GM06990 (cell line): ENCODE data around the gene SMIM20.
A peak's percentile ranks its signal among the peaks of the same experiment; 100 is the strongest.

Experiments used
- DNase-seq: peaks from one replicate; pipeline ENCODE4 v3.0.0-alpha.2; 2011; ENCODE audit not compliant: insufficient read length; ENCODE audit errors: extremely low read depth
- H3K27me3 ChIP-seq: replicated peaks from 2 replicates; pipeline ENCODE4 v1.6.0; 2011; ENCODE audit warnings: low read length; ENCODE audit not compliant: control insufficient read depth, insufficient read depth
- H3K36me3 ChIP-seq: 2 replicates; pipeline ENCODE4 v1.5.1; 2011; ENCODE audit warnings: low read length; ENCODE audit not compliant: control insufficient read depth, insufficient read depth
- H3K4me3 ChIP-seq: replicated peaks from 2 replicates; pipeline ENCODE4 v1.5.1; 2011; ENCODE audit warnings: low read depth, mild to moderate bottlenecking, control low read depth, low read length
- CTCF ChIP-seq: IDR thresholded peaks from 2 replicates; pipeline ENCODE4 v1.5.1; 2011; ENCODE audit warnings: low read length, control low read depth, mild to moderate bottlenecking, inconsistent platforms; ENCODE audit not compliant: insufficient read depth, poor library complexity, severe bottlenecking

Gene SMIM20

GRCh38 chr4:25873632-25874129 is 40.3 kb upstream of the SMIM20 start:
- H3K27me3 ChIP-seq = no peaks in the 10 kb centered on the region
- DNase-seq = no peak
- no peak overlapping the region for H3K4me3 ChIP-seq
- no peak for TF ChIP-seq CTCF
- no peaks in the 10 kb centered on the region for H3K36me3 ChIP-seq

DNA sequence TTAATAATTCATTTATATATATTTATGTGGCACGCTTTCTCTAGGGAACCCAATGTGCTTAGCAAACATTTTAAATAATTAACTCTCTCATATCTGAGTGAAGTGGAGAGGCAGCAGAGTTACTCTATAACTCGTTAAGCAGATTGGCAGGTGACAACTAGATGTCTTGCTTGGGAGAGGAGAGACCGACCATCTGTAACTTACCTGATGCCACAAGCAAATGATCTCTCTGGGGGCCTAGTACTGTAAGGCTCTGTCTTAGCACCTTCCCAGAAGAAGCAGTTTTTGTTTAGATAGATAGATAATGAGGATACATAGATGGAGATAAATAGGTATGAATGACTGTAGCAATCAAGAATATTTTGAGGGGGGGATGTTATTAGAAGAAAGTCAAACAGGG is 39.4 kb upstream of the SMIM20 start:
- no peak overlapping the region for H3K4me3 ChIP-seq
- DNase-seq = no peak

GRCh38 chr4:25875281-25875745 is 38.7 kb upstream of the SMIM20 start:
- DNase-seq = peak; percentile 77
- Histone ChIP-seq H3K27me3 (no peaks in the 10 kb centered on the region), H3K36me3 (no peaks in the 10 kb centered on the region), H3K4me3 (no peak overlapping the region)
- TF ChIP-seq CTCF = no peak

More for the DNA sequence above, 39.4 kb upstream of the SMIM20 start:
- Histone ChIP-seq H3K36me3 (no peaks in the 10 kb centered on the region), H3K27me3 (no peaks in the 10 kb centered on the region)
- TF ChIP-seq CTCF = no peak

GRCh38 chr4:25878676-25879075 is 35.3 kb upstream of the SMIM20 start:
- no peak overlapping the region for H3K4me3 ChIP-seq
- no peak for TF ChIP-seq CTCF
- H3K36me3 ChIP-seq = no peaks in the 10 kb centered on the region
- H3K27me3 ChIP-seq = no peaks in the 10 kb centered on the region
- no peak for DNase-seq

- H3K36me3 ChIP-seq = no peaks in the 10 kb centered on the region
- no peak for DNase-seq
- no peak for TF ChIP-seq CTCF
- no peaks in the 10 kb centered on the region for H3K27me3 ChIP-seq
- H3K4me3 ChIP-seq = no peak overlapping the region
These were observed 34.9 kb upstream of the SMIM20 start for GRCh38 chr4:25879091-25879584.

- no peak for DNase-seq
- no peaks in the 10 kb centered on the region for H3K27me3 ChIP-seq
- no peak overlapping the region for H3K4me3 ChIP-seq
- TF ChIP-seq CTCF = no peak
- no peaks in the 10 kb centered on the region for H3K36me3 ChIP-seq
These were observed 34.4 kb upstream of the SMIM20 start for GRCh38 chr4:25879587-25879986.
